GM18519 (cell line): ENCODE results near the gene CD7.

ENCODE experiments used
- ATAC-seq: cut with Tn5 transposase; IDR thresholded peaks from one replicate; pipeline ENCODE4 v1.9.1; 2021; ENCODE audit warnings: mild to moderate bottlenecking, moderate library complexity; ENCODE audit not compliant: unreplicated experiment, low FRiP score

CD7 gene

GRCh38 chr17:82282239-82283207, 34.9 kb downstream of the CD7 start:
- ATAC-seq, result no peak

- ATAC-seq, result no peak
Observed at GRCh38 chr17:82281502-82282238, 35.7 kb downstream of the CD7 start.

GRCh38 chr17:82281076-82281475, 36.3 kb downstream of the CD7 start:
- no peak for ATAC-seq

DNA sequence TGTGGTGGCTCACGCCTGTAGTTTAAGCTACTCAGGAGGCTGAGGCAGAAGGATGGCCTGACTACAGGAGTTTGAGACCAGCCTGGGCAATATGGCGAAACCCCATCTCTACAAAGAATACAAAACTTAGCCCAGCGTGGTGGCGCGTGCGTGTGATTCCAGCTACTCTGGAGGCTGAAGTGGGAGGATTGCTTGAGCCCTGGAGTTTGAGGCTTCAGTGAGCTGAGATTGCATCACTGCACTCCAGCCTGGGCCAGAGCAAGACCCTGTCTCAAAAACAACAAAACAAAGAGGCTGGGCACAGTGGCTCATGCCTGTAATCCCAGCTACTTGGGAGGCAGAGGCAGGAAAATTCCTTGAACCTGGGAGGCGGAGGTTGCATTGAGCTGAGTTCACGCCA, 36.9 kb downstream of the CD7 start:
- ATAC-seq, result no peak

- ATAC-seq, result no peak
Observed at GRCh38 chr17:82278786-82279391, 38.5 kb downstream of the CD7 start.

- no peak for ATAC-seq
Observed at GRCh38 chr17:82278308-82278707, 39.1 kb downstream of the CD7 start.

DNA sequence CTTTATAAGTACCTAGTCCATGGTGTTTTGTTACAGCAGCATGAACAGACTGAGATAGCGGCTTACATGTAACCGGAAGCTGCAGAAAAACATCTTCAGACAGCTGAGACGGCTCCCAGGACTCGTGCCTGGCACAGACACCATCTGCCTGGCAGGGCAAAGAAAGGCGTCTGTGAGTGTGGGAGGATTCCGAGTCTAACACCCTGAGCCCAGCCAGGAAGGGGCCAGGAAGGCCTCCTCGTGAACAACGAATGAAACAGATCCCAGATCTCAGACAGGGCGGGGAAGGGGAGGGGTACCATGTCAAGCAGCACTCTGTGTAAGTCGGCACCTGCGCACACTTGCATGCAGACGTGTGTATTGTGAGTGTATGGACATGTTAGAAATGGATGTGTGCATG, 39.6 kb downstream of the CD7 start:
- ATAC-seq, result no peak

DNA sequence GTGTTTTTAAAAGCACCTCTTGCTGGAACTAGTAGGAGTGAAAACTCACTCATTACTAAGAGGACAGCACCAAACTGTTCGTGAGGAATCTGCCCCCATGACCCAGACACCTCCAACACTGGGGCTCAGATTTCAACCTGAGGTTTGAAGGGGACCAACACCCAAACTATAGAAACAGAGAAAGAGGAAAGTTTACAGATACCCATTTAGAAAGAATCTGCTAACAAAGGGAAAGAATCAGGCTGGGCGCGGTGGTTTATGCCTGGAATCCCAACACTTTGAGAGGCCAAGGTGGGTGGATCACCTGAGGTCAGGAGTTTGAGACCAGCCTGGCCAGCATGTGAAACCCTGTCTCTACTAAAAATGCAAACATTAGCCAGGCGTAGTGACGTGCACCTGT, 40.5 kb downstream of the CD7 start:
- no peak for ATAC-seq

- no peak for ATAC-seq
Observed at GRCh38 chr17:82275326-82275725, 42.1 kb downstream of the CD7 start.

GRCh38 chr17:82274134-82275020, 43.0 kb downstream of the CD7 start:
- ATAC-seq, result no peak

- no peak for ATAC-seq
Observed at GRCh38 chr17:82273327-82274133, 43.9 kb downstream of the CD7 start, which contains the start of gene CSNK1D. TSS of gene CSNK1D (minus strand) at chr17:82273700. CDS start at chr17:82273381, 319 bp downstream.

GRCh38 chr17:82272495-82273326, 44.7 kb downstream of the CD7 start:
- ATAC-seq, result no peak

GRCh38 chr17:82271401-82271800, 46.0 kb downstream of the CD7 start:
- no peak for ATAC-seq

GRCh38 chr17:82270651-82271050, 46.8 kb downstream of the CD7 start:
- ATAC-seq, result no peak

DNA sequence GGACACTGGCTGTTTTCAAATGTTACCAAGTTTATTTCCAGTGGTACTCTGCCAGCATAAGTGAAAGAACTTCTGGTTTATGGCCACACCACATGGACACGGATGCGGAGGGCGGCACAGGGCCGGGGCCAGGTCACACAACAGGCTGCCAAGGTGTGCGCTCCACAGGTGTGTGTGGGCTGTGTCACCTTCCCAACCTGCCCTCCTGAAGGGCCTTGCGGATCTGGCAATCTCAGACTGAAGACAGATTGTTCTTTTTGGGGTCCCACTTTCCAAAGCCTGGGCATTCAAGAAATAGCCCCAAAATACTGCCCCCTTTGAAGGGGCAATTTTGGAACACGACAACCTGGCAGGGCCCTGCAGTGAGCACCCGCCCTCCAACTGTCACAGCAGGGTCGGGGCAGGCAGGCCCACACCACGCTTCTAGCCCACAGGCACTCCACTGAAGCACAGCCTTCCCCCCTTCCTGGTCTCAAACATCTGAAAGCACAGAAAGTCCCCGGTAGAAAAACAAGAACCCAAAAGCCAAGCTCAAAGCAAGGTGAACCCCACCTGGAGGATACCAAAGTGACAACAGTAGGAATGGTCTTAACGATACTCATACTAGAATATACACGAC, 47.4 kb downstream of the CD7 start:
- no peak for ATAC-seq

GRCh38 chr17:82269138-82269881, 48.1 kb downstream of the CD7 start:
- ATAC-seq, result no peak
